GF-D8 (cell line): ENCODE results near the gene ZDHHC19.
A peak's percentile ranks its signal among the peaks of the same experiment; 100 is the strongest.
"Not testable (repeated sequence)": the region's sequence is repeated elsewhere in the genome, so short reads cannot be mapped to it uniquely, and the experiment has no call there.

Experiments used
- DNase-seq: peaks from one replicate; lab custom pipeline; 2025; lab: John Stamatoyannopoulos, UW

Gene ZDHHC19

GRCh38 chr3:196177567-196177966, 33.6 kb downstream of the ZDHHC19 start:
- DNase-seq = no peak

- no peak for DNase-seq
Measured at GRCh38 chr3:196175722-196176121, 35.5 kb downstream of the ZDHHC19 start.

DNA sequence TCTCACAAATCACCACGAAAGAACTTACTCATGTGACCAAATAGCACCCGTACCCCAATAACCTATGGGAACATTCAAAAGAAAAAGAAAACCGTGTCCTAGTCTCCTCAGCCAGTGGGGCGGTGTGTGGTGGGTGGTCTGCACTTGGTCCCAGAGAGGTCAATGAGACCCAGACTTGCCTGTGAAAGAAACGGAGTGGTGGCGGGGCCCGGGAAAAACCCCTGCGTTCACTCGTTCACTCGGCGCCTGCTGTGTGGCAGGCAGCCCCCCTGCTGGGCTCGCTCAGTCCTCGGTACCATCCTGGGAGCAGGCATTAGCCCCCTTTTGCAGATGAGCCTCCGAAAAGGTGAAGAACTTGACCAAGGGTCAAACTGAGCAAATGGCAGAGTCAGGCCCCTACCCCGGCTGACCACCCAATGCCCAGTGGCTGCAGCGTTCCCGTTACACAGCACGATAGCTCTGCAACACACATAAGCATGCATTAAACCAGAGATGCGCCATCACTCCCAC, 36.0 kb downstream of the ZDHHC19 start:
- no peak for DNase-seq

GRCh38 chr3:196174652-196175051, 36.5 kb downstream of the ZDHHC19 start:
- no peak for DNase-seq

DNA sequence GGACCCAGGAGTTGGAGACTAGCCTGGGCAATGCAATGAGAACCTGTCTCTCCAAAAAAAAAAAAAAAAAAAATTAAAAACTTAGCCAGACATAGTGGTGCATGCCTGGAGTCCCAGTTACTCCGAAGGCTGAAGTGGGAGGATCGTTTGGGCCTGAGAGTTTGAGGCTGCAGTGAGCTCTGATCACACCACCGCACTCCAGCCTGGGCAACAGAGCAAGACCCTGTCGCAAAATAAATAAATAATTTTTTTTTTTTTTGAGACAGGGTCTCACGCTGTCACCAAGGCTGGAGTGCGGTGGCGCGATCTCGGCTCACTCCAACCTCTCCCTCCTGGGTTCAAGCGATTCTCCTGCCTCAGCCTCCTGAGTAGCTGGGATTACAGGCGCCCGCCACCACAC, 40.9 kb downstream of the ZDHHC19 start:
- not testable (repeated sequence) for DNase-seq

DNA sequence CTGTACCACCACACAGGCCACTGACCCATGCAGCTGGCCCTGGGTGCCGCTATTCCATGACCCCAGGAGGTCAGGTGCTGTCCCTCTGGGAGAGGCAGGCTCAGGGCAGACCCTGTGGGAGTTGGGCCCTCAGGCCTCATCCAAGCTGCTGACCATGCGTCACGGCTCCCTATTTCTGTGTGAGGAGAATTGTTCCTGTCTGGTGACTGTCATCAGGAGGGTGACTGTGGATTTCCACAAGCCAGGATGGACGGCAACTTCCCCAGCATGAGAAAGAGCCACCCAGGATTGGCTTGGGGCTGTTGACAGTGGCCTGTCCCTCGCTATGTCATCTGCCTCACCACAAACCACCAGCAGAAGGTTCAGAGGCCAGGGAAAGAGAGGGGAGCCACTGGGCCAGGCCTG, 41.4 kb downstream of the ZDHHC19 start:
- no peak for DNase-seq

- no peak for DNase-seq
Measured at GRCh38 chr3:196168808-196169391, 42.3 kb downstream of the ZDHHC19 start.

- DNase-seq = no peak
Measured at GRCh38 chr3:196166741-196167140, 44.5 kb downstream of the ZDHHC19 start.

- no peak for DNase-seq
Measured at GRCh38 chr3:196165850-196166249, 45.4 kb downstream of the ZDHHC19 start.

GRCh38 chr3:196165006-196165575, 46.1 kb downstream of the ZDHHC19 start:
- not testable (repeated sequence) for DNase-seq

DNA sequence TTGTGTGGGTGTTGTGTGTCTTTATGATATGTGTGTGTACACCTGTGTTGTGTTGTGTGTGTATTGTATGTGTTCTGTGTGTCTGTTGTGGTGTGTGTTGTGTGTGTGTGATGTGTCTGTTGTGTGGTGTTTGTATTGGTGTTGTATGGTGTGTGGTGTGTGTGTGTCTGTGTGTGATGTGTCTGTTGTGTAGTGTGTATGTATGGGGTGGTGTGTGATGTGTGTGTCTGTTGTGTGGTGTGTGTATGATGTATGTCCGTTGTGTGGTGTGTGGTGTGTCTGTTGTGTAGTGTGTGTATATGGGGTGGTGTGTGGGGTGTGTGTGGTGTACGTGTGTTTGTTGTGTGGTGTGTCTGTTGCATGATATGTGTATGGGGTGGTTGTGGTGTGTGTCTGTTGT, 46.6 kb downstream of the ZDHHC19 start:
- DNase-seq = no peak

DNA sequence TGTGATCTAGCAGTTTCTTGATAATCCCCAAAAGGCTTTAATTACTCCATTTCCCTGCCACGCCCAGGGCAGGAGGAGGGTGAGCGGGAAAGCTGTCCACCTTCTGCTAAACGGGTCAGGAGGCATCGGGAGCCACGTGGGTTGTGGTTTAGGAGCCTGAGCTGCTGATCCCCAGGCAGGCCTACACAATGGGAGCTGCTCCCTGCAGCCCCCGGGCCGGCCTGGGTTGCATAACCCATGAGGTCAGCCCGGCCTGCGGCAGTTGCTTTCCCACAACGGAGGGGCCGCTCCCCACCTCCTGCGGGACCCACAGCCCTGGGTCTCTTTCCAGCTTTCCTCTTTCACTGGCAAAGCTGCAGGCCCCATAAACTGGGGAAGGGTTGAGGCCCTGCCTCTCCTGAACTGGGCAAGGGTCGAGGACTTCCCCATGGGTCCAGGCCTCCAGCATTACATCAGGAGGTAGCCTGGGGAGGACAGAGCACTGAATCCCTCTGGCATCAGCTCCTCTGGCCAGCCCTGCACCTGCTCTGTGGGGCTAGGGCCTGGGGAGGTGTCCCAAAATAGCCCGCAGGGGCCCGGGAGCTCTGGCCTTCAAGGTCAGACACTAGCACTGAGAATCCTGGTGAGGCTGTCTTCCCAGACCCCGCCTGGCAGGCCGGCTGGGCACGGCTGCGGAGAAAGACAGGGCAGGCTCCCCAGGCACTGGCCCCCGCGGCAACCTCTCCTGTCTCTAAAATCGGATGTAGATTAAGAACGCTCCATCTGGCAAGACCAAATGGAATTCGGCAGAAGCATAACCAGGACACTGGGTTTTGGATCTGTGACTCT, 47.3 kb downstream of the ZDHHC19 start:
- DNase-seq = peak; percentile 70

- DNase-seq = no peak
Measured at GRCh38 chr3:196163212-196163611, 48.0 kb downstream of the ZDHHC19 start.

DNA sequence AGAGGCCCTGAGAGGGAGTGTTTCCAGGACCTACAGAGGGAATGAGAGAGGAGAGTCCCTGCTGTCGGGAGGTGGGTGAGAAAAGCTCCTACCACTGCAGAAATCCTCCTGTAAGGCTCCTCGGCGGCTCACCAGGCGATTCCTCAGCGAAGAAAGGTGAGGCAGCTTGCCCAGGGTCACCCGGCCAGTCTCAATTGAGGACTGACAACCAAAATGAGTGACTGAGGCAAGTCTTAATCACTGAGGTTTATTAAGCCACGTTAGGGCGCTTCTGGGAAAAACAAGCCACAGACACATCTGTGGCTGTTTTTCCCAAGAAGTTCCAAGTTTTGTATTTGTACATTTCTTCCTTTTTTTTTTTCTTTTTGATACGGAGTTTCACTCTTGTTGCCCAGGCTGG, 48.5 kb downstream of the ZDHHC19 start:
- no peak for DNase-seq

DNA sequence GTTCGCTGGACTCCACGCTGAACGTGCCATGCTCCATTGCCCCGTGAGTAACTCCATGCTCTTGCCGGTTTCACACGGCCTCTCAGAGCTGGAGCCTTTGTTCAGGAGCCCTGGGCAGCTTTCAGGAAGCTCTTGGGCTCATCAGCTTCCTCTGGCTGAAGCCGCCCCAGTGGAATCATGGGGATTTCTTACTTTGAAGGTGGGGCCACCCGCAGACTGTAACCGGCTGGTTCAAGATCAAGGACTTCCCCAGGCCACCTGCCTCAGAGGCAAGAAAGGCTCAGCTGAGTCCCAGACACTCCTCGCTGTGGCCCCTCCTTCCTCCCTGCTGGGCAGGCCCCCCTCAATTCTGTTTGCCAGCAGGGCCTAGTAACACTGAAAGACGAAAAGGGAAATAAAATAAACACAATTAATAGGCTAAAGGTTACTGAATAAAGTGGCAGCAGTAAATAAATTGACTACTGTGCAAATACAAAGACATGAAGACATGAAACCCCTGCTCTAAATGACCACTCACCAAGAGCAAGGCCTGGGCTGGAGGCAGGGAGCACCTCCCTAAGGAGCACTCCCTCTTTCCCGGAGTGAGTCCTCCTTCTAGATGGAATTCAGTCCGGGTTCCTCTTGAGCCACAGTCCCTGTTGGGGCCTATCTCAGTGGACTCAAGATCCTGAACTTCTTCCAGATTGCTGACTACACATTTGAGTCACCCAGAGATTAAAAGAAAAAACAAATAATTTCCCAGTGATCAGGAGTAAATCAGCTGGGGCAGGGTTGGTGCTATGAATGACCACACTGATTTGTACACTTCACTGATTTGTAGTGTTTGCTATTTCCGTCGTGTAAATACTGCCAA, 51.0 kb downstream of the ZDHHC19 start:
- DNase-seq = peak; percentile 65

- DNase-seq = no peak
Measured at GRCh38 chr3:196159526-196159925, 51.7 kb downstream of the ZDHHC19 start.

DNA sequence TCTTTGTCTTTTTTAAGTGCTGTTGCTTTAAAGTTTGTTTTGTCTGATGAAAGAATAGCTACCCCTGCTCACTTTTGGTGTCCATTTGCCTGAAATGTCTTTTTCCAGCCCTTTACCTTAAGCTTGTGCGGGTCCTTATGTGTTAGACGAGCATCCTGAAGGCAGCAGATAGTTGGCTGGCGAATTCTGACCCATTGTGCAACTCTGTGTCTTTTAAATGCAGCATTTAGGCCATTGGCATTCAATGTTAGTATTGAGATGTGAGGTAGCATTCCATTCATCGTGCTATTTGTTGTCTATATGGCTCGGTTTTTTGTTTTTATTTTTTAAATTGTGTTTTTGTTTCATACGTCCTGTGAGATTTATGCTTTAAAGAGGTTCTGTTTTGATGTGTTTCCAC, 55.0 kb downstream of the ZDHHC19 start:
- no peak for DNase-seq

DNA sequence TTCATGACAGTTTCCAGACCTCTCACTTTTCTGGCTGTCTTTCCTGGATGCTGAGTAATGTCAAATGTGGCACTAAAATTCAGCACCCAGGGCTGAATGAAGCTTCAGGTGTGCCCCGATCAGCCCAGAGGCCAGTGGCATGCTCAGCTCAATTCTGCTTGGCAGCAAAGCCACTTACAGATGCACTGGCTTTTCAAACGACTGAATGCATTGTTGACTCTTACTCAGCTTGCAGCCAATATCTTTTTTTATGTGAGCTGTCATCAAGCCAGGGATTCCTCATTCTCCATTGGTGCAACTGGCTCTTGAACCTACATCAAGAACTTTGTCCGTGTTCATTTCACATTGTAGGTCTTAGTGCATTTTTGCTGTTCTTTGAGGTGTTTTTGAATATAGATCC, 60.7 kb downstream of the ZDHHC19 start:
- no peak for DNase-seq

DNA sequence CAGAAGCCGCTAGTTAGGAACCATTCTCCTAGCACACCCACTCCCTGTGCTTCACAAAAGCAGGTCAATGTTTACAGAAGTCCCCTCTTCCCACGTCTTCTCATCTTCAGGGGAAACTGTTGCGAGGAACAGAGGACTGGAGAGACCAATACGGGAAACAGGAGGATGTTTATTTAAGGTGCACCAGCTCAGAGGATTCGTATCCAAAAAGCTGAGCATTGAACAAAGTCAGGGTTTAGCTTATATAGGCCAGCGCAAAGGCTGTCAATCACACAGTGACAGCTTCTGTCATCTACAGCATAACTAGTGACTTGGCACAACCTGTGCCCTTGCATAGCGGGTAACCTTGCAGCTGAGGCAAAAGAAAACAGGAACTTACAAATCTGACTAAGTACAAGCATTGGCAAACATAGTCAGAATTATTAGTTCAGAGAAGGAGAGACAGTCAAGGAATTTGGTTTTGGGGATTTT, 61.3 kb downstream of the ZDHHC19 start:
- DNase-seq = no peak

- no peak for DNase-seq
Measured at GRCh38 chr3:196149375-196149774, 61.8 kb downstream of the ZDHHC19 start.
